HG03135 (cell line): Measurements from ENCODE around the gene CIPC.

ENCODE experiments used
- ATAC-seq: cut with Tn5 transposase; IDR thresholded peaks from one replicate; pipeline ENCODE4 v1.9.1; 2021; ENCODE audit warnings: mild to moderate bottlenecking, moderate library complexity; ENCODE audit not compliant: unreplicated experiment

Gene CIPC

DNA sequence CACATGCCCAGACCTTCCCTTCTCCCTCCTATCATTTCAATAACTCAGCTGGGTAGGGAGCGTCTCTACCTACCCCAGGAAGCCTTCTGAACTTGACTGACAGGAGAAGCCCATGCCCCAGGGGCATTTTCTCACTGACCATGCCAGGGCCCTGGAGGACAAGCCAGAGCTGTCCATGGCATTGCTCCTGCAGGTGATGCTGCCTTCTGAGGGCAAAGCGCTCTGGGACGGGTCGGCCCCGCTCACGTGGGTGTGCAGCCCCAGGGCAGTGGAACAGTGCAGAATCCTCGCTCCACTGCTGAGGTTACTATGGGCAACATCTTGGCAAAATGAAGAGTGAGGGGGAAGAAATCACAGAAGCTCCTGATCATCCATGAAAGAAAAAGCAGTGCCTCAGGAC lies 28.5 kb upstream of the CIPC start:
- no peak for ATAC-seq

DNA sequence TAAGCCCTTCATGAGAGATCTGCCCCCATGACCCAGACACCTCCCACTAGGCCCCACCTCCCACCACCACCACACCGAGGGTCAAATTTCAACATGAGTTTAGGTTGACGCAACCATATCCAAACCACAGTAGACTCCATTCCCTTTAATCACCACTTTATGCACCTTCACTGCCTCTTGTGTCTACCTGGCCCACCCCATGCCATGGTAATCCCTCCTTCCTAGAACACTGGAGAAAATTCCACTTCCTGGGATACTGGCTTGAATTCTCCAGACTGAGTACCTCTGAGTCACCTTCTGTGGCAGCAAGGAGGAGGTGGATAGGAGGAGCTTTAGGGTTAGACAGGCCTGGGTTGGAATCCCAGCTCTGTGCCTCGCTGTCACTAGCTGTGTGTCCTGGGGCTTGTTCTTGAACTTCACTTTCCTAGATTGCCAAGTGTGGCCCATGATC lies 26.1 kb upstream of the CIPC start:
- ATAC-seq = no peak

- ATAC-seq = no peak
Measured at GRCh38 chr14:77074969-77075368, 23.1 kb upstream of the CIPC start.

DNA sequence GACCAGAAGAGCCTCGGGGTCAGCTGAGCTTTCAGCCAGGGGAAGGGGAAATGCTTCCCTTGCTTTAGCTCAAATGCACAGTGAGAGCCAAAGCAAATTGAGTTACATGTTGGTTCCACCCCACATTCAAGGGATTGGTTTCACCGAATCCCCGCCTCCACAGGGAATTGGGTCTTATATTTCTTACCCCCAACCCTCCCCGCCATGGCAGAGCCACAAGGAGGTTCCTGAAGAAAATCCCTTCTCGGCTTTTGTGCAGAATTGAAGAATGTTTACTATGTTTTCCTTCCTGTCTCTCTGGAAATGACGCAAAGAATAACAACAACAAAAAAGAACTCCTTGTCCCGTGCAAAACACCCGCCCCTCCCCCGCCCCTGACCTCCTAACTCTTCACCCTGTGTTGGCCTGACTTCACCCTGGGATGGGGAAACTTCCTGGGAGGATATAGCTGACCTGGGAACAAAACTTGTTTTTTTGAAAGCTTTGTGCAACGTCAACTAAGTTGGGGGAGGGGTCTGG lies 21.9 kb upstream of the CIPC start:
- no peak for ATAC-seq

DNA sequence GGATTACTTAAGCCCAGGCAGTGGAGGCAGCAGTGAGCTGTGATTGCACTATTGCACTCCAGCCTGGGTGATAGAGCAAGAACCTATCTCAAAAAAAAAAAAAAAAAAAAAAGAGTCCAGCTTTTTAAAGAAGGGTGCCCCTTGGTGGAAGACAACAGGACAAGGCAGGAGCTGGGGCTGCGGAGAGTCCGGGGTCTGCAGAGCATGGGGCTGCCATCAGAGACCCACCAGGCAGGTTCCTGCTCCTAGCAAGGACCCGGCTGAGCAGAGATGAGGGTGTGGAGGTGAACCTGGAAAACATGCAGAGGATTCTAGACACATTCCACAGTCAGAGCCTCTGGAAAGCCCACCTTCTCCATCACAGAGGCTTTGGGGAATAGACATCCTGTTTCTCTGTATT lies 21.0 kb upstream of the CIPC start:
- no peak for ATAC-seq

- ATAC-seq = no peak
Measured at GRCh38 chr14:77082356-77082755, 15.7 kb upstream of the CIPC start.

DNA sequence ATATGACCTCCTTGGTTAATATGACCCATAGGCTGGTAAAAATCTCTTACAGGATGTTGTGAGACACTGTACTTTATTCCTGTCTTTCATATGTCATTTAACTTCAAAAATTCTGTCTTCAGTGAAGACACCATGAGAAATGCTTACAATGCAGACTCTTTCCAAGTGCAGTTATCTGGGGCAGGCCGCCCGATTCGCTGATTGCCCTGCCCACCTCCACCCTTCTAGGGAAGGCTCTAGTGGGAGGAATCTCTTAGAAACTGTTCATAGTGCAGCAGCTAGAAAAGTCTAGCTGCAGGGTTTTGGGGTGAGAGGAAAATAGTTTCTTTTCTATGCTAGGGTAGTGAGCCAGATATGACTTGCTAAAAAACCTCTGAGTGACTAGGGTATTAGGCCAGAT lies 15.0 kb upstream of the CIPC start:
- no peak for ATAC-seq

DNA sequence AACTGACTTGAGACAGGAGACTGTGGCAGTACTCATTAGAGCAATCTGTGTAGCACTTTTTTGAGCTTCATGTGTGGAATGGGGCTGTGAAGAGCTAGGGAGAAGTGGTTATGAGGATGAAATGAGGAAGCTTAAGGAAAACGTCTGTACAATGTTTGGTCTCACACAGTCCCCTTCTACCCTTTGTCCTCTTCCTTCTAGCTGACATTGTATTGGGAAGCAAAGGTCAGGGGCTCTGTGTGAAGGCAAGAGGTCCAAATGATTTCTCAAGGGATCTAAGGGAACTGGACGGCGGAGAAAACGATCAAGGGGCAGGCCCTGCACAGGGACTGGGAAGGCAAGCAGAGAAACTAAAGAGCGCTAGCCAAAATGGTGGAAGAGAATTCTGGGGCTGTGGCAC lies 13.1 kb upstream of the CIPC start:
- ATAC-seq = no peak

DNA sequence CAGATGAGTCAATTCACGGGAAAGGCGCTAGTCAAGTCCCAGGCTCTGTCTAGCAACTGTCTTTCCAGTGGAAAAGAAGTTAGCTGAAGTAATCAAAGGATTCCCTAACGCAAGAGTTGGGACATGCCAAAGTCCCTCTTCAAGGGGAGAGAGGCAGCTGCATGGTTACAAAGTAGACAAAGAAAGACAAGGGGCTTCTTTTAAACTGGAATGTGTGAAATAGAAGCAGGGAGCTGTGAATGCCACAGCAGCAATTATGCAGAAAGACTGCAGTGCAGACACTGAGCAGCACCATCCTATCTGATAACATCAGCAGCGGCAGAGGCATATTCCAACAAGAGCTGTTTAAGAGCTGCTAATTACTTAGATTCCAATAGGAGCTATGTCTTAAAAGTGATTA lies 12.5 kb upstream of the CIPC start:
- no peak for ATAC-seq

- peak; percentile 56 for ATAC-seq
Measured at GRCh38 chr14:77086017-77086727, 11.9 kb upstream of the CIPC start.

DNA sequence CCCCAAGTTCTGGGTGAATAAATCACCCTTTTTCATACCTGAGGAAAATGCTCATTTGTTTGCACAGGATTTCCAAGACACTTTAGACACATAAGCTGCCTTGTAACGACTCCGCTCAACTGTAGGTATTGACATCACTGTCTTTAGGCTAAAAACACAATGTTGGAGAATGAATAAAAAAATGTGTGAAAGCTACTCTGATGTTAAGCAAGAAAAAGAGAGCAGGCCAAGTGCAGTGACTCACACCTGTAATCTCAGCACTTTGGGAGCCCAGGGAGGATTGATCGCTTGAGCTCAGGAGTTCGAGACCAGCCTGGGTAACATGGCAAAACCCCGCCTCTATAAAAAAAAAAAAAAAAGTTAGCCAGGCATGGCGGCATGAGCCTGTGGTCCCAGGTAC lies 11.1 kb upstream of the CIPC start:
- no peak for ATAC-seq

- ATAC-seq = no peak
Measured at GRCh38 chr14:77087631-77088030, 10.4 kb upstream of the CIPC start.

DNA sequence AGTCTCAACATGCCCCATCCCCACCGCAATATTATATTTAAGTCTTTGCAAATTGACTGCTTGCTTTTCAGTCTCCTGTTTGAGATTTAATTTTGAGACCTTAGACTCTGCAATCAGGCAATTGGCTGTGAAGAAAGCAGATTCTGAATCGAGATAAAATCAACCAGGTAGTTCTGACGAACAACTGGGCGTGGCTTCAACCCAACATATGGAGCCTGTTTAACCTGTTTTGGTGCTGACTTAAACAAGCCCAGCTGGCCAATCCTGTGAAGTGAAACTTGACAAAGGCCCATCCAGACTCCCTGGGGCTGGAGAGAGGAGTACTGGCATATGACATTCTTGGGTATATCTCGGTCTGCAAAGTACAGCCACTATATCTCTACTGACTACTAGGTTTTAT lies 9.8 kb upstream of the CIPC start:
- ATAC-seq = no peak

- ATAC-seq = no peak
Measured at GRCh38 chr14:77088645-77089044, 9.4 kb upstream of the CIPC start.

GRCh38 chr14:77091518-77091917 lies 6.5 kb upstream of the CIPC start:
- no peak for ATAC-seq

DNA sequence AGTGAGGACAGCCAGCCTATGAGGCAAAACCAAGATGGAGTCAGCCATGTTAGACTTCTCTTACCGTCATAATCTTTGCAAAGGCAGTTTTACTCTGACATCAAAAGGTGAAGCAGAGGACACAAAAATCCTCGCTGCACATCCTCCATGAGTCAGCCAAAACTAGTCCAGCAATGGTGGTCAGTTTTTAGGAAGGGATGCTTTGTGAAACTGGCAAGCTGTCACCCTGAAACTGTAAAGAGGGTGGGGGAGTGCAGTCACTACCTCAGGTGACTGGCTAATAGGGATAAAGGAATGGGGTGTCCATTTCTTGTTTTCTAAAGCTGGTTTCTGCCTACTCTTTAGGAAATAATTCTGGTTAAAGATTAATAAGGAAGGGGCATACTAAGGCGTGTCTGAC lies 5.4 kb upstream of the CIPC start:
- no peak for ATAC-seq

DNA sequence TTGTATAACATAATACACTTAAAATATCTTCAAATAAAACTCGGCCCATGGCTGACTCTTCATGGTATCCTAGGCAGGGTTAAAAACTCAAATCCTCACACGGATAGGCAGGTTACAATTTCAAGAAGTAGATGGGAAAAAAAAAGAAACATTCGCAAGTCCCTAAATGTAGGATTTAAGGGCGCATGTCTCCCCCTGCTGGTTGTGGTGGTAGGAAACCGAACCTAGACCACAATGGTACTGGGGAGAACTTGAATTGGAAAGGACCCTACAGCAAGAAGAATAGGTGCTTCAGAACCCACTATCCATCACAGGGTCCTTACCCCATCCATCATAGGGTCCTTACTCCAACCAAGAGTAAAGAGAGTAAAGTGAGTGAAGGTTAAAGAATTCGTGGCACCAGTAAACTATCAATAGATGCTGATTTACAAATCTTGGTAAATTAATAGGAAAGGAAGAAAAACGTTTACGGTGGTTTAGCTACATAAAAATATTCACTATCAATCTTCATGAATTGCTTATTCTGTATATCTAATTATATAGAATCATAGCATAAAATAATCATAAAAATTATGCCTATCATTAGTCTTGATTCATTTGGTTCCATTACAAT lies 3.3 kb upstream of the CIPC start:
- ATAC-seq = no peak

- ATAC-seq = no peak
Measured at GRCh38 chr14:77097006-77097699, 905 bp upstream of the CIPC start.

DNA sequence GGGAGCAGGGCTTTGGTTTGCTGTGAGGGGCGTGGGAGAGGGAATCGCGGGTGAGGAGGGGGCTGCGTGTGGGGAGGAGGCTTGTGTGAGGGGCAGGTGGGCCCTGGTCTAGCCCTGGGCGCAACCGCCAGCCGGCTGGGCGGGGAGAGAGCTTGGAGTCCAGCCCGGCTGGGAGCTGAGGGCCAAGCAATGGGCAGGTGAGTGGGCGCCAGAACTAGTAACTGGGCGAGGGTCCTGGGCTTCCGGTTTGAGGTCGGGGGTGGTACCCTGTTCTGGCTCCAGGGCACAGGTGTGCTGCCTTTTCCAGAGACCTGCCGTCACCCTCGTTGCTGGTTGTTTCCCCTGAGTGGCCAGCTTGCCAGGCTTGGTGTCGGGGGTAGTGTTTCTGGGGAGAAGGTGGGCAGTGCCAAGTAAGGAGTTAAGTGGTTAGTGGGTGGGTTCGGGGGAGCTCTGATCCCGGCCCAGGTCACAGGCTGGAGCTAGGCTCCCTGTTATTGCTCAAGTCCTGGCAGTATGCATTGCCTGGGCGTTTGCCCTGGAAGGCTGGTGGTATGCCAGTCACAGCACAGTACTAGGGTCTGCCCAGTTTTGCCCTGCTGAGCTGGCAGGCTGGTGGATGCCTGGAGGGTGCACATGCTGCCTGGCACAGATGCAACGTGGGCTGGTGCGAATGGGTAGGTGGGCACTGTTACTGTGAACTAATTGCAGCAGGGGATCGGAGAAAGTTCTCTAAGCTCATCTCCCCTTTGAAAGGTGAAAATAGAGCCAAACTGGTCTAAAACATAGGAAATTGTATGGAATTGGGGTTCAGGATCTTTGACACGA lies 683 bp downstream of the CIPC start:
- ATAC-seq = no peak

DNA sequence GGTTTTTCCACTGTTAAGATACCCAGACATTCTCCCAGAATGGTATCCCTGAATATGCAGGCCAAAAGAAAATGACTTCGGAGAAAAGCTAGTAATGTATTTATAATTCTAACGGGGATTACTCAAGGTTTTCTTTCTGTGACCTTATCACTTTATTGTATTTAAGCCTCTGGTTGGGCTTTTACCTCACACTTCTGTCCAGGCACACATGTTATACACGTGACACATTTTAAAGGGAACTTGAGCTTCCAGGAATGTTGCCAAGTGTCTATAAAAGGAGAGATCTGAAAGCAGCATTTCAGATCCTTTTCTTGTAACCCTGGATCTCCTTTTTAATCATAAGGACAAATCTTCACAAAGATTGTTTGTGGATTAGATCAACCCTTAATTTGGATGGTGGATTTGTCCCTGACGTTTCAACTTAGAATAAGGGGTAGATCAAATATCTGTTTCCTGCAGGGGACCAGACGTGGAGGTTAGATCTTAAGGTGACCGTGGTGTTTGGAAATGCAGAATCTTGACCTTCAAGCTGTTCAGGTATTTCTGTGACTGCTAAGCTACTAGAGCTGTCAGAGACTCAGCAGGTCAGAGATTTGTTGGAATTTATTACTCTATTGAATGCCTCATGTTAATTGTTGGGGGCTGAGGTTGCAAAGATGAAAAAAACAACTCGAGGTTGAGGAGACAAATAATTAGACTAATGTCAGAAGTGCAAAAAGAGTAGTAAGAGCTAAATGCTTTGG lies 1.5 kb downstream of the CIPC start:
- no peak for ATAC-seq

DNA sequence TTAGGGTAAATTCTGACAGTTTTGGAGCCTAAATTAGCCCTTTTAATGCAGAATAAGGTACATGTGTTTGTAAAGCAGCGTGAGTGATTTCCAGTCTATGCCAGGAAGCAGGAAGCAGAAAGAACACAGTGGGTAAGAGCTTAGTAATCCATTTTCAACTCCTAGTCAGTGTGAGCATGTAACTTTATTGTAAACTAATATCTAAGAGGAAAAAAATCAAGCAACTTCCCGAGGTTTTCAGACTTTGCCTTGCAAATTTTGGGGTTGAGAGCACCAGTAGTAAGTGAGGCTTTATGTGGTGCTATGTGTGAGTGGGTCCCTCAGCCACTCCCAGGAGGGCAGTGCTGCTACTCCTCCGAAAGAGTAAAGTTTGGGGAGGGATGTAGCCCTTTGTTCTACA lies 2.9 kb downstream of the CIPC start:
- ATAC-seq = no peak
